PC-9 (cell line): Measurements from ENCODE around the gene TERT. TPM values are rescaled to one million over a fixed set of nuclear protein-coding genes. Genes with fewer than 3 reads are reported as not detected.

Source experiments
- BruUV-seq: library from RNA; stranded (reverse); fragments of 400-500 nt; replicated peaks from 2 replicates; lab custom pipeline; 2021; lab: Mats Ljungman, UMichigan
- CTCF ChIA-PET: fragments of 300-600 bp; sonication (Branson Sonifier 250); formaldehyde crosslinking; loops from one replicate; lab custom pipeline; 2022; ENCODE audit warnings: antibody characterized with exemption; lab: Charles Lee
- POLR2A ChIA-PET: fragments of 300-600 bp; sonication (Branson Sonifier 250); formaldehyde crosslinking; loops from one replicate; lab custom pipeline; 2022; ENCODE audit warnings: antibody characterized with exemption; ENCODE audit not compliant: unreplicated experiment; lab: Charles Lee
- DNase-seq, 2 experiments: peaks; one replicate each; pipeline versions ENCODE4 v3.0.0 to v3.0.0-alpha.2; 2015 to 2022; ENCODE audit warnings: mixed read lengths in 1 of 2
- H2AFZ ChIP-seq: fragments of 200-600 bp; sonication (generic); 2 replicates; pipeline ENCODE4 v1.8.1; 2017; ENCODE audit warnings: antibody characterized with exemption
- H3F3A ChIP-seq: fragments of 200-600 bp; sonication (generic); 2 replicates; pipeline ENCODE4 v1.8.1; 2017; ENCODE audit warnings: antibody characterized with exemption, mild to moderate bottlenecking, low read depth; ENCODE audit not compliant: insufficient read depth
- H3K27ac ChIP-seq: fragments of 200-600 bp; sonication (generic); 2 replicates; pipeline ENCODE4 v1.6.1; 2016; ENCODE audit warnings: mixed run types
- H3K27me3 ChIP-seq: fragments of 200-600 bp; sonication (generic); 2 replicates; pipeline ENCODE4 v1.6.1; 2016; ENCODE audit warnings: low read depth, mixed run types; ENCODE audit not compliant: insufficient read depth
- H3K36me3 ChIP-seq: fragments of 200-600 bp; sonication (generic); 2 replicates; pipeline ENCODE4 v1.6.1; 2016; ENCODE audit warnings: low read depth, mixed run types
- H3K4me1 ChIP-seq: fragments of 200-600 bp; sonication (generic); replicated peaks from 2 replicates; pipeline ENCODE4 v1.6.1; 2016; ENCODE audit warnings: mixed run types; ENCODE audit not compliant: insufficient read depth
- H3K4me2 ChIP-seq: fragments of 200-600 bp; sonication (generic); 2 replicates; pipeline ENCODE4 v1.6.1; 2017; ENCODE audit warnings: mixed run types
- H3K4me3 ChIP-seq: fragments of 200-600 bp; sonication (generic); 2 replicates; pipeline ENCODE4 v1.6.1; 2016; ENCODE audit warnings: mixed run types
- H3K79me2 ChIP-seq: fragments of 200-600 bp; sonication (generic); 2 replicates; pipeline ENCODE4 v1.6.1; 2017; ENCODE audit warnings: low read depth, mixed run types
- H3K9me2 ChIP-seq: fragments of 200-600 bp; sonication (generic); 2 replicates; pipeline ENCODE4 v1.8.1; 2017; ENCODE audit warnings: mild to moderate bottlenecking; ENCODE audit not compliant: insufficient read depth
- H3K9me3 ChIP-seq: fragments of 200-600 bp; sonication (generic); 2 replicates; pipeline ENCODE4 v1.8.1; 2016; ENCODE audit warnings: low read depth; ENCODE audit not compliant: insufficient read depth
- H4K20me1 ChIP-seq: fragments of 200-600 bp; sonication (generic); 2 replicates; pipeline ENCODE4 v1.8.1; 2017; ENCODE audit not compliant: insufficient read depth
- EZH2 ChIP-seq: fragments of 200-600 bp; sonication (generic); IDR thresholded peaks from 2 replicates; pipeline ENCODE4 v1.8.0; 2017; ENCODE audit warnings: antibody characterized with exemption, low read depth
- intact Hi-C: fragments of 100-400 bp; cut with micrococcal nuclease; formaldehyde crosslinking; loops from one replicate; pipeline ENCODE4 v1.10.0; 2022; ENCODE audit not compliant: unreplicated experiment
- total RNA-seq: library from RNA; stranded (reverse); gene quantifications from 2 replicates; pipeline ENCODE4 v1.2.3, GENCODE V29; 2021
- TF ChIP-seq, protein P1 (sequence below): fragments of 200-600 bp; sonication (generic); conservative IDR thresholded peaks from 2 replicates; pipeline ENCODE4 v1.6.1; 2017; ENCODE audit warnings: mixed run types, antibody characterized with exemption, mild to moderate bottlenecking, moderate library complexity

The TERT gene
- total RNA-seq, 1 experiment from 2014 or later: 0.74 TPM

DNA sequence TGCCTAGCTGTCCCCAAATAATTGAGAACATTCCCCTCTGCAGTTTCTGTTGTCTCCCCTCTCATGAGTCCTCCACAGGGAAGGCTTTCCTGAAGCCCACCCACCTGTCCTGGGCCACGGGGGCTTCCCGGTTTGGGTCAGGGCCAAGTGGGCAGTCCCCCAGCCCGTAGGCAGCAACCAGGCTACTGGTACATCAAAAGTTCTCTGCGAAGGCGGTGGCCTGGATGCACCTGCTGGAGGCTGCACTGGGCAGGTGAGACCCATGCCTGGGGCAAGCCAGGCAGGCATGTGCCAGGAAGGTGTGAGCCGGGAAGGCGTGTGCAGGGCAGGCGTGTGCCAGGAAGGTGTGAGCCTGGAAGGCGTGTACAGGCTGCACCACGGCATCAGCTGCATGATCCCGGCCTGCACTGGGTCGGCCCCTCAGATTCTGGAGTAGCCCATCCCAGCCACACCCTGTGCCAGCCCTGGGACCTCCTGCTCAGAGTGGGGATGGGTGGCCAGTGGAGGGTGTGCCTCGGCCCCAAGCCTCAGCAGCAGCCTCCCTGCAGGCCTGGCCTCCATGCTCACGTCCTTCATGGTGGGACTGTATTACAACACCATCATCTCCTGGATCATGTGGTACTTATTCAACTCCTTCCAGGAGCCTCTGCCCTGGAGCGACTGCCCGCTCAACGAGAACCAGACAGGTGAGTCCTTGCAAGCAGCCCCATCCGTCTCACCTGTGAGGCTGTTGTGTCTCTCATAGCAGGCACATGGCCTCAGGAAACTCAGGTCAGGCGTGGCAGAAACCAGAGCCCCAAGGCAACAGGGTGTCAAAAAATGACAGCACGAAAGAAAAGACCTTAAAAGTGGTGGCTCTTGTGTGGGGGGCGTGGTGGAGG lies 84.7 kb downstream of the TERT start:
- no peak overlapping the region for H3K27ac ChIP-seq
- no peaks in the 10 kb centered on the region for H3K36me3 ChIP-seq
- H3K4me3 ChIP-seq: no peak overlapping the region
- no peaks in the 10 kb centered on the region for H3K79me2 ChIP-seq
- no peaks in the 10 kb centered on the region; the same call in 1 of the 2 replicates for H3F3A ChIP-seq
- no peaks in the 10 kb centered on the region for H3K9me3 ChIP-seq
- CTCF ChIA-PET: no interaction called here
- no peaks in the 10 kb centered on the region for H3K9me2 ChIP-seq
- no peak for TF ChIP-seq EZH2
- TF ChIP-seq, protein P1, sequence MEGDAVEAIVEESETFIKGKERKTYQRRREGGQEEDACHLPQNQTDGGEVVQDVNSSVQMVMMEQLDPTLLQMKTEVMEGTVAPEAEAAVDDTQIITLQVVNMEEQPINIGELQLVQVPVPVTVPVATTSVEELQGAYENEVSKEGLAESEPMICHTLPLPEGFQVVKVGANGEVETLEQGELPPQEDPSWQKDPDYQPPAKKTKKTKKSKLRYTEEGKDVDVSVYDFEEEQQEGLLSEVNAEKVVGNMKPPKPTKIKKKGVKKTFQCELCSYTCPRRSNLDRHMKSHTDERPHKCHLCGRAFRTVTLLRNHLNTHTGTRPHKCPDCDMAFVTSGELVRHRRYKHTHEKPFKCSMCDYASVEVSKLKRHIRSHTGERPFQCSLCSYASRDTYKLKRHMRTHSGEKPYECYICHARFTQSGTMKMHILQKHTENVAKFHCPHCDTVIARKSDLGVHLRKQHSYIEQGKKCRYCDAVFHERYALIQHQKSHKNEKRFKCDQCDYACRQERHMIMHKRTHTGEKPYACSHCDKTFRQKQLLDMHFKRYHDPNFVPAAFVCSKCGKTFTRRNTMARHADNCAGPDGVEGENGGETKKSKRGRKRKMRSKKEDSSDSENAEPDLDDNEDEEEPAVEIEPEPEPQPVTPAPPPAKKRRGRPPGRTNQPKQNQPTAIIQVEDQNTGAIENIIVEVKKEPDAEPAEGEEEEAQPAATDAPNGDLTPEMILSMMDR: no peak
- H2AFZ ChIP-seq: no peak overlapping the region
- peaks cover 75% of the 10 kb centered on the region for H3K27me3 ChIP-seq
- BruUV-seq: no TSS peak
- peaks cover 22% of the 10 kb centered on the region for H4K20me1 ChIP-seq
- H3K4me2 ChIP-seq: no peak overlapping the region
- DNase-seq: no peak
- intact Hi-C loops: loop anchor here (10.0 kb wide), 2 partner anchors 135 to 235 kb away; partner anchors contain the start of genes CLPTM1L and SLC6A3
- no peaks in the 10 kb centered on the region for H3K4me1 ChIP-seq
- POLR2A ChIA-PET: no interaction called here

DNA sequence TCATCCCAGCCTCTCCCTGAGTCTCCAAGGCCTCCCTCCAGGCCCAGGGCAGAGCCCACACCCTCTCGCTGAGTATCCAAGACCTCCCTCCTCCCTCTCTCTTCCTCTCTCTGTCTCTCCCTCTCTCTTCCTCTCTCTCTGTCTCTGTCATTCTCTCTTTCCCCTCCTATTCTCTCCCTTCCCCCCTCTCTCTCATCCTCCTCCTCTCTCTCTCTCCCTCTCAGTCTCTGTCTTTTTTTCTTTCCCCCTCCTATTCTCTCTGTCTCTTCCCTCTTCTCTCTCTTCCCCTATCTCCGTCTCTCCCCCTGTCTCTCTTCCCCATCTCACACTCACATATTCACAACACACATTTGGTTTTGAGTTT lies 85.4 kb downstream of the TERT start:
- DNase-seq: no peak
- Histone ChIP-seq H3K9me3 (no peaks in the 10 kb centered on the region), H3K4me1 (no peaks in the 10 kb centered on the region), H3K9me2 (no peaks in the 10 kb centered on the region), H3K79me2 (no peaks in the 10 kb centered on the region), H3K27me3 (peaks cover 77% of the 10 kb centered on the region), H3K27ac (no peak overlapping the region), H3K36me3 (no peaks in the 10 kb centered on the region), H3K4me3 (no peak overlapping the region), H3K4me2 (no peak overlapping the region), H4K20me1 (peaks cover 25% of the 10 kb centered on the region), H3F3A (no peaks in the 10 kb centered on the region; the same call in 1 of the 2 replicates), H2AFZ (no peak overlapping the region)
- no TSS peak for BruUV-seq
- CTCF ChIA-PET: no interaction called here
- intact Hi-C loops: loop anchor here (10.0 kb wide), 2 partner anchors 135 to 235 kb away; partner anchors contain the start of genes CLPTM1L and SLC6A3
- POLR2A ChIA-PET: no interaction called here
- no peak for TF ChIP-seq EZH2
- TF ChIP-seq, protein P1: no peak

DNA sequence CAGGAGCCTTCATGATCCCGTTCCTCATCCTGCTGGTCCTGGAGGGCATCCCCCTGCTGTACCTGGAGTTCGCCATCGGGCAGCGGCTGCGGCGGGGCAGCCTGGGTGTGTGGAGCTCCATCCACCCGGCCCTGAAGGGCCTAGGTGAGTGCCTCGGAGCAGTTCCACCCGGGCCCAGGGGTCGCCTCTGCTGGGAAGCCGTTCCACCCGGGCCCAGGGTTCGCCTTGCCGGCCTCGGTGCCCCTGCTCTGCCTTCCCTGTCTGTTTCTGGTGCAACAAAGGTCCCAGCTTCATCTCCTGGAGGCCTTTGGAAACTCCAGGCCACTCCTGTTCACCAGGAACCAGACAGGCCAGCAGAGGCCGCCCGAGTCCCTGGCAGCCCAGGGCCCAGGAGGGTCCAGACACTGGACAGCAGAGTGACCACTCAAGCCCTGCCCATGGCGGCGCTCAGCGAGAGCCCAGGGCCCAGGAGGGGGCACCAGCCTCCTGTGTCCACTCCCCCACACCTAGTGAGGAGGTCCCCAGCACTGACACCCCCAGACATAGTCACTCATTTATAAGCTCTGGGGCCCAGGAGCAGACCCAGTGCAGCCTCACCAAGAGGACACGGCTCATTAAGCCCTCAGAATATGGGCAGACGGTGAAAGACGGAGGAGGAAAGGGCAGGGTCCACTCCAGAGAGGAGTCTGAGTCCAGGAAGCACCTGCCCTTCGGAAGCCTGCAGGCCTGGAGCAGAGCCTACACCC lies 86.0 kb downstream of the TERT start:
- TF ChIP-seq, protein P1: peak; percentile 50; the same call in 1 of the 2 replicates
- no peak for TF ChIP-seq EZH2
- peak in 1 of 2 experiments; percentile 41 for DNase-seq
- H2AFZ ChIP-seq: no peak overlapping the region
- no peaks in the 10 kb centered on the region for H3K4me1 ChIP-seq
- no peak overlapping the region for H3K4me2 ChIP-seq
- ChIA-PET POLR2A (interaction anchor here (0.6 kb wide), 1 partner anchor 146 kb away, joined by 3 read pairs; no protein-coding TSS in a partner anchor), CTCF (interaction anchor here (0.6 to 0.9 kb wide), 2 partner anchors 40 to 440 kb away, joined by 3 to 6 read pairs; no protein-coding TSS in a partner anchor)
- no peaks in the 10 kb centered on the region for H3K79me2 ChIP-seq
- H3K4me3 ChIP-seq: no peak overlapping the region
- peaks cover 77% of the 10 kb centered on the region for H3K27me3 ChIP-seq
- H3F3A ChIP-seq: no peaks in the 10 kb centered on the region; the same call in 1 of the 2 replicates
- intact Hi-C loops: loop anchor here (10.0 kb wide), 2 partner anchors 136 to 236 kb away; partner anchors contain the start of genes CLPTM1L and SLC6A3
- no peak overlapping the region for H3K27ac ChIP-seq
- no peaks in the 10 kb centered on the region for H3K9me2 ChIP-seq
- H3K36me3 ChIP-seq: no peaks in the 10 kb centered on the region
- no peaks in the 10 kb centered on the region for H3K9me3 ChIP-seq
- peaks cover 29% of the 10 kb centered on the region for H4K20me1 ChIP-seq
- BruUV-seq: no TSS peak
